WERI-Rb-1 (cell line): Measurements from ENCODE around the gene MAPK1IP1L.
"Not testable (repeated sequence)": the region's sequence is repeated elsewhere in the genome, so short reads cannot be mapped to it uniquely, and the experiment has no call there.

Experiments used
- DNase-seq: peaks from one replicate; pipeline ENCODE4 v3.0.0-alpha.2; 2020
- H3K27ac ChIP-seq: fragments of 250-450 bp; sonication (Bioruptor Pico); 2 replicates; pipeline ENCODE4 v1.5.1; 2020; ENCODE audit warnings: mild to moderate bottlenecking, moderate library complexity
- H3K27me3 ChIP-seq: fragments of 250-450 bp; sonication (Bioruptor Pico); 2 replicates; pipeline ENCODE4 v1.5.1; 2021; ENCODE audit warnings: mild to moderate bottlenecking, low read depth, moderate library complexity; ENCODE audit not compliant: insufficient read depth, severe bottlenecking
- H3K36me3 ChIP-seq: fragments of 250-450 bp; sonication (Bioruptor Pico); 2 replicates; pipeline ENCODE4 v1.5.1; 2020; ENCODE audit warnings: mild to moderate bottlenecking, moderate library complexity
- H3K4me3 ChIP-seq: 2 replicates; pipeline ENCODE4 v1.5.1; 2011; ENCODE audit warnings: low read depth, mild to moderate bottlenecking, control low read depth, low read length
- H3K9me3 ChIP-seq: fragments of 250-450 bp; sonication (Bioruptor Pico); 2 replicates; pipeline ENCODE4 v1.5.1; 2021; ENCODE audit warnings: mild to moderate bottlenecking, moderate library complexity; ENCODE audit not compliant: severe bottlenecking
- TF ChIP-seq, protein P1 (sequence below): IDR thresholded peaks from 2 replicates; pipeline ENCODE4 v1.5.1; 2011; ENCODE audit warnings: low read depth, mild to moderate bottlenecking, control low read depth, inconsistent platforms, low read length

Gene MAPK1IP1L

DNA sequence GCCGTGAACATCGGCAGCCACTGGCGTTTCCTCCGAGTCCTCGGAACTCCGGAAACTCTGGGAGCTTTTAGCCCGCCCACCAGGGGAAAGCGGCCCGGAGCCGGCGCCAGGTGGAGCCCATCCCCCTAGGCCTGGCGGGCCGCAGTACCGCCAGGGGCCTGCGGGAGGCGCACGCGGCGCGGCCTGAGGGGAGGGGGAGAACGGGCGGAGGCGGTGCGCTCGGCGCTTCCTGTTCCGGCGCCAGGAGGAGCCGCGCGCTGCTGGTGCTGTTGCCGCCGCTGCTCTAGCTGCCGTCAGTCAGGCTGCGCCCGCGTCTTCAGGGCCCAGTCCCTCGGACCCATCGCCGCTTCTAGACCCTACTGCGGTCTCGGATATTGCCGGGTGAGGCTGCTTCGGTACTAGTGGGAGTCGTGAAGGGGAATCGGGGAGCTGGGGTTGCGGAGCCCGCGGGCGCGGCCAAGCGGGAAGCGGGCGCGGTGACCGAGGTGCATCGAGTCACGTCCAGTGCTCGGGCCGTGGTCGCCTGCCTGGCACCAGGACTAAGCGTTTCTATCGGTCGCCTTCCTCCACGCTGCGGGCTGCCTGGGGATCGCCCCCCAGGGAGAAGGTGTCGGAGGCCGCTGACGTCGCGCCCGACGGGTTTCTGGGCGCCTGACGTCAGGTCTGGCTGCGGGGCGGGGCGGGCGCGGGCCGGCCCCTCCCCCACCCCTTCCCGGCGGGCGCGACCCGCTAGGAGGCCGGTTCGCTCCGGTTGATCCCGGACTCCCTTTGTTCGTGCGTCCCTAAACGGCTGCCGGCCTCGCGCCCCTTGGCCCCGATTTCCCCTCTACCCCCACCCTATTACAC, at the start of gene MAPK1IP1L:
TSS of gene MAPK1IP1L (plus strand) at position 225 of the 846 bp plus-strand sequence. CDS start 10,037 bp downstream, outside the sequence.
- no peaks in the 10 kb centered on the region for H3K27me3 ChIP-seq
- H3K27ac ChIP-seq, result peak within 1 kb of the TSS; percentile 99
- peak; percentile 92 for DNase-seq
- TF ChIP-seq, protein P1, sequence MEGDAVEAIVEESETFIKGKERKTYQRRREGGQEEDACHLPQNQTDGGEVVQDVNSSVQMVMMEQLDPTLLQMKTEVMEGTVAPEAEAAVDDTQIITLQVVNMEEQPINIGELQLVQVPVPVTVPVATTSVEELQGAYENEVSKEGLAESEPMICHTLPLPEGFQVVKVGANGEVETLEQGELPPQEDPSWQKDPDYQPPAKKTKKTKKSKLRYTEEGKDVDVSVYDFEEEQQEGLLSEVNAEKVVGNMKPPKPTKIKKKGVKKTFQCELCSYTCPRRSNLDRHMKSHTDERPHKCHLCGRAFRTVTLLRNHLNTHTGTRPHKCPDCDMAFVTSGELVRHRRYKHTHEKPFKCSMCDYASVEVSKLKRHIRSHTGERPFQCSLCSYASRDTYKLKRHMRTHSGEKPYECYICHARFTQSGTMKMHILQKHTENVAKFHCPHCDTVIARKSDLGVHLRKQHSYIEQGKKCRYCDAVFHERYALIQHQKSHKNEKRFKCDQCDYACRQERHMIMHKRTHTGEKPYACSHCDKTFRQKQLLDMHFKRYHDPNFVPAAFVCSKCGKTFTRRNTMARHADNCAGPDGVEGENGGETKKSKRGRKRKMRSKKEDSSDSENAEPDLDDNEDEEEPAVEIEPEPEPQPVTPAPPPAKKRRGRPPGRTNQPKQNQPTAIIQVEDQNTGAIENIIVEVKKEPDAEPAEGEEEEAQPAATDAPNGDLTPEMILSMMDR, result peak; percentile 93
- H3K9me3 ChIP-seq, result no peaks in the 10 kb centered on the region
- H3K4me3 ChIP-seq, result peak within 1 kb of the TSS; percentile 77
- H3K36me3 ChIP-seq, result peaks cover 42% of the 10 kb centered on the region

DNA sequence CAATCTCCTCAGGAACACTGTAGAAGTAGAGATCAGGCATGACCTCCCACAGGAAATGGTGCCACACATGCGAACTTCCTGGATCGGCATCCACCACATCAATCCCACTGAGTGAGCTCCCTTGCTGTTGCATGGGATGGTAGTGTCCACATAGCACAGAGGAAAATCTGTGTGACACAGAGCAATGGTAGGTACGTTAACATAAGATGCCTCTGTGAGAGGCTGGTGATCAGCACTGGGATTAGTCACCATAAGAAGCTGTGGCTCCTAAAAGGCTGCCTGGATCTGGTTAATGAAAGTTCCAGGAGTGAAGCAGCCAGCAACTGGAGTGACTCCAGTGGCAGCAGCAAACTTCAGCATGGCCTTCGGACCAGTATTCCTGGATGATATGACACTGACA, 46.4 kb upstream of the MAPK1IP1L start:
- DNase-seq, result no peak
- Histone ChIP-seq H3K4me3 (no peak overlapping the region), H3K27me3 (no peaks in the 10 kb centered on the region), H3K27ac (no peak overlapping the region), H3K9me3 (no peaks in the 10 kb centered on the region), H3K36me3 (peaks cover 66% of the 10 kb centered on the region)
- TF ChIP-seq, protein P1, result no peak

DNA sequence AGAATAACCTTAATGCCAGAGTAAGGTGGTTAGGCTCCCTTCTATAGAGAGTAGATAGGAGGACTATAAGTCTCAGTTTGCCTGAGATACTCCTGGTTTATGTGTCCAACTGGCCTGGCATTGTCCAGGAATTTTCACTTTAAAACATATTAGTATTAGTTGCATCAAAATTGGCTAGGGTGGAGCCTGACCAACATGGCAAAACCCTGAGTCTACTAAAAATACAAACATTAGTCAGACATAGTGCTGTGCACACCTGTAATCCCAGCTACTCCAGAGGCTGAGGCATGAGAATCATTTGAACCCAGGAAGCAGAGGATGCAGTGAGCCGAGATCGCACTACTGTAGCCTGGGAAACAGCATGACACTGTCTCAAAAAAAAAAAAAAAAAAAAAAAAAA, 36.4 kb upstream of the MAPK1IP1L start:
- Histone ChIP-seq H3K27me3 (no peaks in the 10 kb centered on the region), H3K4me3 (no peak overlapping the region), H3K36me3 (peaks cover 36% of the 10 kb centered on the region), H3K9me3 (no peaks in the 10 kb centered on the region), H3K27ac (no peak overlapping the region)
- DNase-seq, result no peak
- TF ChIP-seq, protein P1, result no peak

DNA sequence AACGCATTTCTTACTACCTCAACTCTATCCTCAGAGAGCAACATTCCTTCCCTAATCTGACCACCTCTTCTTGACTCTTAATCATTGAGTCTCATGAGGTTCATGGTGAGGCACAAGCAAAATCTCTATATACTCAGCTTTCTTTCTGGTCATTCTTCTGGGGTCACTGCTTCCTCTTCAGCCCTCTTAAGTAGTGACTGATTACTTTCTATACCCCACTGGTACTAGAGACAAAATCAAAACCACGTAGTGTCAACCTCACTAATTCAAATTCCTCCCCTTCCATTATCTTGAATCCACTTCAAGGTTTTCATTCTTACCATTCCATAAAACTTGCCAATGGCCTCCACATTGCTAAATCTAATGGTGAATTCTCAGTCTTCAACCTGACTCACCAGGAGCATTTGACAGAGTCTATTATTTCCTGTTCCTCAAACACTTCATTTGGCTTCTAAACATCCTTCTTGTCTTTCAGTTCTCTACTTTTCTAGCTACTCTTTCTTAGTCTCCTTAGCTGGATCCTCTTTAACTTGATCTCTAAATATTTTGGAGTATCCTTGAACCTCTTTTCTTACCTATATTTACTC, 31.4 kb upstream of the MAPK1IP1L start:
- H3K36me3 ChIP-seq, result peaks cover 29% of the 10 kb centered on the region

DNA sequence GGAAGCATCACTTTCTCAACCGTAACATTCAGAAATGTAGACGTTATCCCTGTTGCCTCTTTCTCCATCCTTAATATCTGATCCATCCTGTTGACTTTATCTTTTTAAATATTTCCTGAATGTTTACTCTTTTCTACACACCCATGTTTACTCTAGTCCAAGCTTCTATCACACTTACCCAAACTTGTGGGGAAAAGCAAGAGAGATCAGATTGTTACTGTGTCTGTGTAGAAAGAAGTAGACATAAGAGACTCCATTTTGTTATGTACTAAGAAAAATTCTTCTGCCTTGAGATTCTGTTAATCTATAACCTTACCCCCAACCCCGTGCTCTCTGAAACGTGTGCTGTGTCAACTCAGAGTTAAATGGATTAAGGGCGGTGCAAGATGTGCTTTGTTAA, 27.1 kb upstream of the MAPK1IP1L start:
- DNase-seq, H3K27me3 ChIP-seq, H3K4me3 ChIP-seq, H3K9me3 ChIP-seq, H3K27ac ChIP-seq: not testable (repeated sequence)
- H3K36me3 ChIP-seq, result peaks cover 27% of the 10 kb centered on the region

More for the DNA sequence above, 31.4 kb upstream of the MAPK1IP1L start:
- TF ChIP-seq, protein P1, result no peak
- H3K27ac ChIP-seq, result no peak overlapping the region
- no peaks in the 10 kb centered on the region for H3K9me3 ChIP-seq
- no peak overlapping the region for H3K4me3 ChIP-seq
- no peak for DNase-seq
- H3K27me3 ChIP-seq, result no peaks in the 10 kb centered on the region

DNA sequence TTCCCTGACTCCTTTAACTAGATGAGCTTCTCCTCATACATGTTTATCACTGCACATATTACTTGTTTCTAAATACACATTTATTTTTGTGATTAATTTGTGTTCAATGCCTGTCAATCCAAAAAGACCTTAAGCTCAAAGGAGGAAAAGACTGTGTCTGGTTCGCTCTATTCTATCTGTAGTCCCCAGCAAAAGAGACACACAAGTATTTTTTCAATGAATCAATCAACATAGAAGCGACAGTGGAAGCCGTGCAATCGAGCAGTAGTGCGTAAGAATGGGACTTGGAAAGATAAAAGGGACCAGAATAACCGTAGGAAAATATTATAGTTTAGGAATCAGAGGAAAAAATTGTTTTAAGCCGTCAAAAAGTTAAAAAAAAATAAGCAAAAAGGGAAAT, 25.5 kb upstream of the MAPK1IP1L start:
- Histone ChIP-seq H3K4me3 (peak overlapping the region; percentile 97), H3K27ac (peak overlapping the region; percentile 96; the same call in 1 of the 2 replicates), H3K27me3 (no peaks in the 10 kb centered on the region), H3K9me3 (no peaks in the 10 kb centered on the region), H3K36me3 (peaks cover 16% of the 10 kb centered on the region)
- TF ChIP-seq, protein P1, result no peak
- no peak for DNase-seq
